WTC11 (cell line): ENCODE data around the gene MOBP.

Source experiments
- CTCF ChIP-seq: fragments of 200-600 bp; IDR thresholded peaks from 2 replicates; pipeline ENCODE4 v1.8.0; 2022; ENCODE audit warnings: antibody characterized with exemption
- GTF2I ChIP-seq: fragments of 250-450 bp; sonication (Bioruptor Pico); conservative IDR thresholded peaks from 2 replicates; pipeline ENCODE4 v1.4.0; 2021; ENCODE audit warnings: mild to moderate bottlenecking
- JUN ChIP-seq: sonication (generic); formaldehyde crosslinking; IDR thresholded peaks from 2 replicates; pipeline ENCODE4 v1.8.0; 2023; ENCODE audit warnings: mild to moderate bottlenecking, missing genetic modification reagents
- NFATC4 ChIP-seq: fragments of 250-450 bp; sonication (Bioruptor Pico); IDR thresholded peaks from 2 replicates; pipeline ENCODE4 v1.9.0; 2021; ENCODE audit warnings: mild to moderate bottlenecking
- NFYB ChIP-seq: sonication (generic); formaldehyde crosslinking; conservative IDR thresholded peaks from 2 replicates; pipeline ENCODE4 v1.8.0; 2022; ENCODE audit warnings: low read depth, missing genetic modification reagents
- NR1H2 ChIP-seq: sonication (generic); formaldehyde crosslinking; IDR thresholded peaks from 2 replicates; pipeline ENCODE4 v1.9.0; 2021; ENCODE audit warnings: mild to moderate bottlenecking, moderate library complexity, missing genetic modification reagents
- SMAD3 ChIP-seq: sonication (generic); formaldehyde crosslinking; IDR thresholded peaks from 2 replicates; pipeline ENCODE4 v1.8.0; 2022; ENCODE audit warnings: missing genetic modification reagents, mild to moderate bottlenecking, borderline replicate concordance
- TEAD4 ChIP-seq: sonication (generic); formaldehyde crosslinking; IDR thresholded peaks from 2 replicates; pipeline ENCODE4 v1.8.0; 2022; ENCODE audit warnings: mild to moderate bottlenecking, missing genetic modification reagents
- ZNF232 ChIP-seq: sonication (generic); formaldehyde crosslinking; IDR thresholded peaks from 2 replicates; pipeline ENCODE4 v1.8.0; 2022; ENCODE audit warnings: mild to moderate bottlenecking, missing genetic modification reagents
- TF ChIP-seq, protein P1 (sequence below): sonication (generic); formaldehyde crosslinking; conservative IDR thresholded peaks from 2 replicates; pipeline ENCODE4 v1.8.1; 2022; ENCODE audit warnings: mild to moderate bottlenecking, missing genetic modification reagents
- TF ChIP-seq, protein P2 (sequence below): sonication (generic); formaldehyde crosslinking; IDR thresholded peaks from 2 replicates; pipeline ENCODE4 v1.8.1; 2022; ENCODE audit warnings: mild to moderate bottlenecking, missing genetic modification reagents, moderate library complexity, borderline replicate concordance
- TF ChIP-seq, protein P3 (sequence below): sonication (generic); formaldehyde crosslinking; IDR thresholded peaks from 2 replicates; pipeline ENCODE4 v1.8.1; 2023; ENCODE audit warnings: mild to moderate bottlenecking, missing genetic modification reagents

DNA sequence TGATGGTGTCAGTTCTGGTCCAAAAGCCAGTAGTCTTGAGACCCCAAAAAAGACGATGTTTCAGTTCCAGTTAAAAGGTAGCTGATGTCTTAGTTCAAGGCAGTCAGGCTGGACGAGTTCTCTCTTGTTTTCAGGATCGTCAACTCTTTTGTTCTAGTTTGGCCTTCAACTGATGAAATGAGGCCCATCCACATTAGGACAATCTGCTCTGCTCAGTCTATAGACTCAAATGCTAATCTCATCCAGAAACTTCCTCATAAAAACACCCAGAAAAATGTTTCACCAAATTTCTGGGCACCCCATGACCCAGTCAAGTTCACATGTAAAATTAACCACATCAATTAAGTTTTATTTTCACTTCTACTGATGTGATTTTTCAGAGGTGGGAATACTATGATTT lies 74.0 kb downstream of the MOBP start:
- TF ChIP-seq, protein P1, sequence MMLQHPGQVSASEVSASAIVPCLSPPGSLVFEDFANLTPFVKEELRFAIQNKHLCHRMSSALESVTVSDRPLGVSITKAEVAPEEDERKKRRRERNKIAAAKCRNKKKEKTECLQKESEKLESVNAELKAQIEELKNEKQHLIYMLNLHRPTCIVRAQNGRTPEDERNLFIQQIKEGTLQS (CRISPR knock-in tag) = no peak
- TF ChIP-seq NR1H2 = no peak
- no peak for TF ChIP-seq CTCF
- no peak for TF ChIP-seq JUN (CRISPR knock-in tag)
- TF ChIP-seq GTF2I (CRISPR knock-in tag) = no peak
- TF ChIP-seq NFATC4 (CRISPR knock-in tag) = no peak
- TF ChIP-seq TEAD4 (CRISPR knock-in tag) = no peak
- TF ChIP-seq, protein P2, sequence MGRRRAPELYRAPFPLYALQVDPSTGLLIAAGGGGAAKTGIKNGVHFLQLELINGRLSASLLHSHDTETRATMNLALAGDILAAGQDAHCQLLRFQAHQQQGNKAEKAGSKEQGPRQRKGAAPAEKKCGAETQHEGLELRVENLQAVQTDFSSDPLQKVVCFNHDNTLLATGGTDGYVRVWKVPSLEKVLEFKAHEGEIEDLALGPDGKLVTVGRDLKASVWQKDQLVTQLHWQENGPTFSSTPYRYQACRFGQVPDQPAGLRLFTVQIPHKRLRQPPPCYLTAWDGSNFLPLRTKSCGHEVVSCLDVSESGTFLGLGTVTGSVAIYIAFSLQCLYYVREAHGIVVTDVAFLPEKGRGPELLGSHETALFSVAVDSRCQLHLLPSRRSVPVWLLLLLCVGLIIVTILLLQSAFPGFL = no peak
- TF ChIP-seq ZNF232 (CRISPR knock-in tag) = no peak
- TF ChIP-seq SMAD3 (CRISPR knock-in tag) = no peak
- TF ChIP-seq, protein P3, sequence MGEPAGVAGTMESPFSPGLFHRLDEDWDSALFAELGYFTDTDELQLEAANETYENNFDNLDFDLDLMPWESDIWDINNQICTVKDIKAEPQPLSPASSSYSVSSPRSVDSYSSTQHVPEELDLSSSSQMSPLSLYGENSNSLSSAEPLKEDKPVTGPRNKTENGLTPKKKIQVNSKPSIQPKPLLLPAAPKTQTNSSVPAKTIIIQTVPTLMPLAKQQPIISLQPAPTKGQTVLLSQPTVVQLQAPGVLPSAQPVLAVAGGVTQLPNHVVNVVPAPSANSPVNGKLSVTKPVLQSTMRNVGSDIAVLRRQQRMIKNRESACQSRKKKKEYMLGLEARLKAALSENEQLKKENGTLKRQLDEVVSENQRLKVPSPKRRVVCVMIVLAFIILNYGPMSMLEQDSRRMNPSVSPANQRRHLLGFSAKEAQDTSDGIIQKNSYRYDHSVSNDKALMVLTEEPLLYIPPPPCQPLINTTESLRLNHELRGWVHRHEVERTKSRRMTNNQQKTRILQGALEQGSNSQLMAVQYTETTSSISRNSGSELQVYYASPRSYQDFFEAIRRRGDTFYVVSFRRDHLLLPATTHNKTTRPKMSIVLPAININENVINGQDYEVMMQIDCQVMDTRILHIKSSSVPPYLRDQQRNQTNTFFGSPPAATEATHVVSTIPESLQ = no peak
- no peak for TF ChIP-seq NFYB
